Muscle of leg (tissue), 16 donors: ENCODE data around the gene CES1. TPM values are rescaled to one million over a fixed set of nuclear protein-coding genes. Genes with fewer than 3 reads are reported as not detected.
"Not testable (repeated sequence)": the region's sequence is repeated elsewhere in the genome, so short reads cannot be mapped to it uniquely, and the experiment has no call there.

ENCODE experiments used
- DNase-seq: peaks from one replicate; pipeline ENCODE4 v3.0.0; 2013
- H3K27ac ChIP-seq: one replicate; pipeline ENCODE4 v1.5.1; 2013; ENCODE audit warnings: mild to moderate bottlenecking, low read length, control low read depth
- H3K27me3 ChIP-seq: one replicate; pipeline ENCODE4 v1.6.1; 2013; ENCODE audit warnings: low read length; ENCODE audit not compliant: control insufficient read depth, insufficient read depth
- H3K36me3 ChIP-seq: one replicate; pipeline ENCODE4 v1.6.1; 2013; ENCODE audit warnings: low read length; ENCODE audit not compliant: control insufficient read depth, insufficient read depth
- H3K4me1 ChIP-seq: one replicate; pipeline ENCODE4 v1.6.1; 2013; ENCODE audit warnings: low read length; ENCODE audit not compliant: control insufficient read depth, insufficient read depth
- H3K4me3 ChIP-seq: one replicate; pipeline ENCODE4 v1.5.1; 2013; ENCODE audit warnings: low read length, control low read depth
- H3K9me3 ChIP-seq: replicated peaks from 2 replicates; pipeline ENCODE4 v1.6.1; 2013; ENCODE audit warnings: low read depth, low read length; ENCODE audit not compliant: control insufficient read depth
- WGBS: methylation state at CpG from one replicate; pipeline ENCODE4 v1.1.5; 2013; ENCODE audit warnings: missing lambda C conversion rate; ENCODE audit not compliant: insufficient coverage; 5-methylcytosine and 5-hydroxymethylcytosine counted together
- long read RNA-seq, 11 donors: transcript quantifications; one replicate each; lab custom pipeline, GENCODE V29; 2026
- polyA plus RNA-seq, 8 donors: library from polyadenylated mRNA; unstranded; fragments of 120-200 nt; gene quantifications; one replicate each; pipeline versions ENCODE4 v1.2.1 to v1.2.3, GENCODE V29; 2013; ENCODE audit warnings: inconsistent platforms in 1 of 8, low replicate concordance in 1 of 8; ENCODE audit not compliant: insufficient read length in 8 of 8, insufficient read depth in 1 of 8
- total RNA-seq: library from RNA; stranded (reverse); fragments of 120-200 nt; gene quantifications from one replicate; pipeline ENCODE4 v1.2.4, GENCODE V29; 2013

Gene CES1
- 0.22 TPM for total RNA-seq
- polyA plus RNA-seq, result 1 to 10 TPM in 1 of 8 donors, under 1 TPM in 7; 0.24 to 6.2 (median 0.57) TPM
- long read RNA-seq, donor 1, result 0 reads
- long read RNA-seq, donor 2, result 0 reads
- long read RNA-seq, donor 3, result 0 reads
- long read RNA-seq, donor 4, result 0 reads
- long read RNA-seq, donor 5, partial matches to known transcripts, result 0 of 1 reads
- long read RNA-seq, donor 5, other reads (novel, unspliced or antisense), result 0 of 1 reads
- long read RNA-seq, donor 6, result 0 reads
- long read RNA-seq, donor 7, partial matches to known transcripts, result 0 of 1 reads
- long read RNA-seq, donor 7, other reads (novel, unspliced or antisense), result 0 of 1 reads
- long read RNA-seq, donor 8, result 0 reads
- long read RNA-seq, donor 9, result 0 reads
- long read RNA-seq, donor 10, result 0 reads
- long read RNA-seq, donor 11, result 0 reads

DNA sequence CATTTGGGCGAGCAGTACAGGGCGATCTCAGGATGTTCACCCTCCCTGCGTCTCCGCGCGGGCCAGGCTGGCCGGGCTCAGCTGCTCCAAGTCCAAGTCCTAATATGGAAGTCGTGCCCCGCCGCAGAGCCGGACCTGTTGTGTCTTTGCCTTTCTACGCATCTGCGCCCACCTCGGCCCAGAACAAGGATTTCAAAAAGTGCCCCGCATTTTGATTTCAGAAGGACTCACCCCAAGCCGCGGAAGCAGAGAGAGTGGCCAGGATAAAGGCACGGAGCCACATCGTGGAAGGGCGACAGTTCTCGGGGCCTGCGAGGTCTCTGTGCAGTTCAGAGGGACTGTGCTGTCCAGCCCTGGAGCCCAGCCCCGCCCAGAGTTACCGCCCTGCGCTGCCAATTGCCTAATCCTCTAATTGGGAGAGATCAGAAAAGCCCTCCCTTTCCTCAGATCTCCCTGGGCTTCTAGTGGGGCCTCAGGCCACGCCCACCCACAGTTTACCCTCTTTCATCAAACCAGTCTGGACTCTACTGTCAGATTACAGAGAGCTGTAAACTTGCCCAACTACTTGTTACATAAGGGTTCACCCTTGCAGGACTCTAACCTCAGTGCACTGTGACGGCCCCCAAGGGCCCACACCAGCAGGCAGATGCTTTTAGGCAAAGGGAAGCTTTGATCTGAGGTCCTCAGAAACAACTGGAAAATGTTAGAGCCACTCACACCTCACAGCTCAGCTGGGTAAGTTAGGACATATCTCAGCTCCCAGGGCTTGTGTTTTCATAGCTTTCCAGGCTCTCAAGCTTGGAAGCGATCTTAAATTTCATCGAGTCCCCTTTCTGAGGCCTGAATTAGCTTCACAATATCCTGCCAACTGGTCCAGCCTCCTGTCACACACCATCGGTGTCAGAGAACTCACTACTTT, at the start of gene CES1:
Gene CES1, minus strand, starts transcription at position 324 of the 919 bp plus-strand sequence. Its CDS starts 41 bp downstream, at position 283.
- H3K36me3 ChIP-seq, result no peaks in the 10 kb centered on the region
- no peak within 1 kb of the TSS for H3K4me3 ChIP-seq
- peaks cover 7% of the 10 kb centered on the region for H3K4me1 ChIP-seq
- H3K27ac ChIP-seq, result no peak within 1 kb of the TSS
- 28% methylated on average over 27 of the region's 30 CpGs for WGBS
- DNase-seq, result no peak
- H3K27me3 ChIP-seq, result peaks cover 5% of the 10 kb centered on the region
- H3K9me3 ChIP-seq, result no peaks in the 10 kb centered on the region

DNA sequence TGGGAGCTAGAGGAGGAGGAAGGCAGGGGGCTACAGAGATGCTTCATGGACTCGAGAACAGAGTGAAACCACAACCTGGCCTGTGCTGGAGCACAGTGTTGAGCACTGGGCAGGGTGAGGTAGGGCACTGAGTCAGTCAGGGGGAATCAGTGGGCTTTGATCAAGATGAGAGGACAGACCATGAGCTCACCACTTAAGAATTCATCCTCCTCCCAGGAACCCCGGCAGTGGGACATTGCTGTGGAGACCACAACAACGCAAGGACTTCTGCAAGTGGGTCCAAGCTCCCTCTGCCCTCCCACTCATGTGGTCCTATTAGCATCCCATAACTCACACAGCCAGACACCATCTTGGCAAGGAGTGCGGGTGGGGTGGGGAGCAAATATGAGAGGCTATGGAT, 44.0 kb upstream of the CES1 start:
- WGBS, result 100% methylated on average over 1 of the region's 4 CpGs
- Histone ChIP-seq H3K4me1 (no peaks in the 10 kb centered on the region), H3K27me3 (no peaks in the 10 kb centered on the region), H3K36me3 (no peaks in the 10 kb centered on the region), H3K9me3 (no peaks in the 10 kb centered on the region), H3K27ac (no peak overlapping the region), H3K4me3 (no peak overlapping the region)
- peak; percentile 7 for DNase-seq

DNA sequence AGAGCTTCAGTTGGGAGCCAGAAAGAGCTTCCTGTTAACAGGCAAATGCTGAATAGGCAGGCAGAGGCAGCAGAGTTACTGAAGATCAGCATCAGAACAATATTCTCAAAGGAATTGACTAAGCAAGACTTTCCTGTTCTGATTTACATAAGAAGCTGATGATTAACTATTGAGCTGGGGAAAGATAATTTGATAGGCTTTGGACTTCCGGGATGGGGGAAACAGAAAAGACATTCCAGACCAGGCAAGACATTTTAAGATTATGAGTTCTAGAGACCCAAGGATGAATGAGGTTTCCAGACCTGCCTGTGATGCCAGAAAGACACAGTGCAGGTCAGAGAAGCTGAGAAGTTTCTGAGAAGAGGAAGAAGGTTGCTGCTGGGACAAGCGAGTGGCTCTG, 42.4 kb upstream of the CES1 start, which contains the start of gene CES5A:
Gene CES5A, minus strand, starts transcription at position 101 of the 400 bp plus-strand sequence. CDS start 152 bp downstream, outside the sequence.
- H3K4me1 ChIP-seq, result no peaks in the 10 kb centered on the region
- no peak within 1 kb of the TSS for H3K27ac ChIP-seq
- H3K27me3 ChIP-seq, result no peaks in the 10 kb centered on the region
- H3K9me3 ChIP-seq, result no peaks in the 10 kb centered on the region
- no peak within 1 kb of the TSS for H3K4me3 ChIP-seq
- DNase-seq, result no peak
- WGBS, result 48% methylated on average over 2 of the region's 2 CpGs
- no peaks in the 10 kb centered on the region for H3K36me3 ChIP-seq

DNA sequence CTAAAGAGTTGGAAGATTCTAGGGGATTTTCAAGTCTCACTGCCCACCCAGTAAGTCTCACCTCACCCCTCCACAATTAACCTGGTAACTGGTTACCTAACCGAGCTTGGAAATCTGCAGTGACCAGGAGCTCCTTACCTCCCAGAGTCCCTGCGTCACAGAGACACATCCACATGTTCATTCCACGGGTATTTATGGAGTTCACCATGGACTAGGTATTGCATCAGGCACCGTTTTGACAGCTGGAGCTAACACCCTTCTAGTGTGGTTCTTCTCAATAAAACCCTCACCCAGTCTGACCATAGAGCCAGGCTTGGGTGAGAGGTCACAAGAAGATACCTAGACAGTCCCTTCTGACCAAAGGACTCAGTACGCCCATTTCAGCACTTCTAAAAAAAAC, 40.2 kb upstream of the CES1 start:
- H3K9me3 ChIP-seq, result no peaks in the 10 kb centered on the region
- no peaks in the 10 kb centered on the region for H3K27me3 ChIP-seq
- H3K36me3 ChIP-seq, result no peaks in the 10 kb centered on the region
- no peak overlapping the region for H3K27ac ChIP-seq
- no peak overlapping the region for H3K4me3 ChIP-seq
- DNase-seq, result no peak
- H3K4me1 ChIP-seq, result no peaks in the 10 kb centered on the region
- 83% methylated on average over 4 of the region's 5 CpGs for WGBS

DNA sequence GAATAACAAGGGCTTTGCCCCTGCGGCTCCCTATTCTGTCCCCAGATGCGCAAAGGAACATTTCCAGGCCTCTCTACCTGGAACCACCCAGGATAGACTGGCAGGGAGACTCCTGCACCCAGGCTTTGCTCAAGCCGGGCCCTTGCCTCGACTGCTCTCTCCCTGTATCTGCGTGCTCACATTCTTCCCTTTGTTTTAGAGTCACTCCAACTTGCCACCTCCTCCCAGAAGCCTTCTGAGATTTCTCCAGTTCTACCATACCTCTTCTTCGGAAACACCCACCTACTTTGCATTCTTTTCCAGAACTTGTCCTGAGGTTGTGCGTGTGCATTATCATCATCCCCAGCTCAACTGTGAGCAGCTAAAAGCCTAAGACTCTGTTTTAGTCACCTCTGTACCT, 39.2 kb upstream of the CES1 start:
- no peak overlapping the region for H3K4me3 ChIP-seq
- no peaks in the 10 kb centered on the region for H3K4me1 ChIP-seq
- H3K27ac ChIP-seq, result no peak overlapping the region
- no peaks in the 10 kb centered on the region for H3K36me3 ChIP-seq
- no peak for DNase-seq
- H3K27me3 ChIP-seq, result no peaks in the 10 kb centered on the region
- H3K9me3 ChIP-seq, result no peaks in the 10 kb centered on the region
- WGBS, result 77% methylated on average over 6 of the region's 7 CpGs

DNA sequence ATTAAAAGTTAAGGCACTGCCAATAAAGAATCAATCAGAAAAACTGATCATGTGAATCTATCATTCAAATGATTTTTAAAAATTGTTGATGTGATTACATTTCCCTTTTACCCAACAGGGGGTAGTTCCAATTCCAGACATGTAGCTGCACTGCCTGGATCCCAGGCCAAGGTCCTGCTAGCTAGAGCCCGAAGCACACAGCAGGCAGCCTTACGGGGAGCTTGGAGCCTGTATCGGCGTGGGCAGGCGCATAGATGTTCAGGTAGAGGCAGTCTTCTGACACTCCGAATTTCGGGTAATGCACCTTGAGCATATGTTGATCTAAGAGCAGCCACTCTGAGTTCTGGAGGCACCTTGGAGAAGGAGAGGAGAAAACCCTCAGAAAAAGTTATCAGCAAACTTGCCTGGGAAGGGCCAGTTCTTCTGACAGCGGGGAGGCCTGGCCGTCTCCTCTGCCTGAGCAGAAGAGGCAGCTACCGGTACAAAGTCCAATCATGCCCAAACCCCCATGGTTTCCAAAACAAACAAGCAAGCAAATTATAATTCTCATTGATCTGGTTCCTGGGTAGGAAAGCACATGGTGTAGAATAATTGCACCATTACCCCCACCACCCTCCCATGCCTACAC, 38.6 kb upstream of the CES1 start:
- Histone ChIP-seq H3K4me3 (no peak overlapping the region), H3K27me3 (no peaks in the 10 kb centered on the region), H3K36me3 (no peaks in the 10 kb centered on the region), H3K9me3 (no peaks in the 10 kb centered on the region), H3K4me1 (no peaks in the 10 kb centered on the region), H3K27ac (no peak overlapping the region)
- WGBS, result 82% methylated on average over 7 of the region's 10 CpGs
- no peak for DNase-seq

DNA sequence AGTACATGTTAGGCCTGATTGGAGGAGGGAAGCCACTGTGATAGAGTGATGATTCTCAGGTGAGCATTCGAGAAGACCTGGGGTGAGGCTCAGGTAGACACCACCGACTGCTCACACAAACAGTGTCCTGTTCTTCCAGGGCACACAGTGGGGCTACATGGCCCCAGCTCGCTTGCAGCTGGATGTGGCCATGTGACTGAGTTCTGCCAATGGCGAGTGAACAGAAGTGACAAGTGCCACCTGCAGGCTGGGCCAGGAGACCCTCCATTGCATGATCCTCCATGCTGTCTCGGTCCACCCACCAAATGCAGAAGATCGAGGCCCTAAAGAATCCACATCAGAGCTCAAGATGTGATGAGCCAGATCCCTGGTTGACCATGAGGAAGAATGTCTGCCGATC, 36.1 kb upstream of the CES1 start:
- DNase-seq, result no peak
- H3K27ac ChIP-seq, result no peak overlapping the region
- H3K4me1 ChIP-seq, result no peaks in the 10 kb centered on the region
- H3K36me3 ChIP-seq, result no peaks in the 10 kb centered on the region
- H3K9me3 ChIP-seq, result no peaks in the 10 kb centered on the region
- no peaks in the 10 kb centered on the region for H3K27me3 ChIP-seq
- no peak overlapping the region for H3K4me3 ChIP-seq
- WGBS, result 95% methylated on average over 6 of the region's 7 CpGs

DNA sequence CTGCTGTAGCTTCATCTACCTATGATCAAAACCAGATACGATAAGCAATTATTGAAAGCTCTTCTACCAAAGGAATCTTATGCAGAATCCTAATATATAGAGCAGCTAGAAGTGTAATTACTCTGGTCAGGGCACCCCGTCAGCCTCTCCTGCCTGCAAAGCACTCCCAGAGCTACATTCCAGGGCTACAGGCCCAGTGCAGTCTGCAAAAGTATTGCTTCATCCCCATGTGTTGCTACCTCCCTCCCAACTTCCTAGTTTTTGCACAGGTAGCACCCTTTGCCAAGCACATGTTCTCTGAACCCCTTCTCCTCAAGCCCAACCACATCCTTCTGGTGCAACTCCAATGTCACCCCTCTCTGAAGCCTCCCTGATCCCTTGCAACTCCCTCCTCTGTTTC, 35.2 kb upstream of the CES1 start:
- 64% methylated on average over 2 of the region's 2 CpGs for WGBS
- no peak for DNase-seq
- Histone ChIP-seq H3K4me3 (no peak overlapping the region), H3K4me1 (no peaks in the 10 kb centered on the region), H3K9me3 (no peaks in the 10 kb centered on the region), H3K27me3 (no peaks in the 10 kb centered on the region), H3K36me3 (no peaks in the 10 kb centered on the region), H3K27ac (no peak overlapping the region)

DNA sequence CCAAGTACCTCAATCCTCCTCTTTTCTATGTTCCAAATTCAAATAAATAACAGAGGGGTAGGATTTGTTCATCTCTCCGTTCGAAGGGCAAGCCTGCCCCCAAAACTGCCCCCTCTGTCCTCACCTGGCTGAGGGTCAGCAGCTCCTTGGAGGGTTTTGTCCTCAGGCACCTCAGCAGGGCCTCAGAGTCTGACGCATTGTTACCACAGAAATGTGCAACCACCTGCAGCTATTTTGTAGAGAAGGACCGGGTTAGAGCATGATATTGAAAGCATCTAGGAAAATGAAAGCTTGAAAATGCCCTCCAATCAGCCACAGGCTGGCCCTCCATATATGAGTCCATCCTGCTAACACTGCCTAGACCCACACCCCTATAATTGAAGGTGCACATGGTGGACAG, 28.4 kb upstream of the CES1 start:
- WGBS, result no CpG with 5 or more reads among the region's 4 CpGs
- Histone ChIP-seq H3K4me3 (no peak overlapping the region), H3K27ac (no peak overlapping the region), H3K27me3 (peaks cover 3% of the 10 kb centered on the region), H3K36me3 (no peaks in the 10 kb centered on the region), H3K4me1 (no peaks in the 10 kb centered on the region), H3K9me3 (no peaks in the 10 kb centered on the region)
- DNase-seq, result no peak

DNA sequence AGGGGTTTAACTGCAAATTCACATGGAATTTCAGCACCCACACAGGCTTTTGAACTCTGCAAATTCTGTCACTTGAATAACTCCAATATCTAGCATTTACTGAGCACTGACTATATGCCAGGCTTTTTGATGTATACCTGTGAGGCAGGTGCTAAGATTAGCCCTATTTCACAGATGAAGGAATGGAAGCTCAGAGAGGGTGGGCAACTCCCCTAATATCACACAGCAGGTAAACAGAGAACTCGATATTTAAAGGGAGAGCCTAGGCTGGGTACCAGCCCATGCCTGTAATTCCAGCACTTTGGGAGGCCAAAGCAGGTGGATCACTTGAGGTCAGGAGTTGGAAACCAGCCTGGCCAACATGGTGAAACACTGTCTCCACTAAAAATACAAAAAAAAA, 24.8 kb upstream of the CES1 start:
- H3K27ac ChIP-seq, H3K36me3 ChIP-seq, H3K4me3 ChIP-seq, H3K4me1 ChIP-seq, H3K9me3 ChIP-seq, H3K27me3 ChIP-seq, DNase-seq: not testable (repeated sequence)
- no CpG with 5 or more reads among the region's 1 CpG for WGBS
